BLaER1 (cell line): ENCODE measurements around the gene PRLHR.
"Not testable (repeated sequence)": the region's sequence is repeated elsewhere in the genome, so short reads cannot be mapped to it uniquely, and the experiment has no call there.

Source experiments
- H3K27ac ChIP-seq: shearing (Covaris generic); formaldehyde crosslinking; 2 replicates; pipeline ENCODE4 v1.8.1; 2022
- H3K27me3 ChIP-seq: shearing (Covaris generic); formaldehyde crosslinking; 2 replicates; pipeline ENCODE4 v1.8.1; 2022
- H3K36me3 ChIP-seq: shearing (Covaris generic); formaldehyde crosslinking; 2 replicates; pipeline ENCODE4 v1.8.1; 2022
- H3K4me1 ChIP-seq: shearing (Covaris generic); formaldehyde crosslinking; 2 replicates; pipeline ENCODE4 v1.8.1; 2022
- H3K4me2 ChIP-seq: shearing (Covaris generic); formaldehyde crosslinking; 2 replicates; pipeline ENCODE4 v1.8.1; 2022
- H3K4me3 ChIP-seq: shearing (Covaris generic); formaldehyde crosslinking; 2 replicates; pipeline ENCODE4 v1.8.1; 2022
- H3K9ac ChIP-seq: shearing (Covaris generic); formaldehyde crosslinking; 2 replicates; pipeline ENCODE4 v1.8.1; 2022
- H3K9me3 ChIP-seq: shearing (Covaris generic); formaldehyde crosslinking; 2 replicates; pipeline ENCODE4 v1.8.1; 2022
- H4K20me1 ChIP-seq: shearing (Covaris generic); formaldehyde crosslinking; 2 replicates; pipeline ENCODE4 v1.8.1; 2022
- Cebpa-rat ChIP-seq: shearing (Covaris generic); IDR thresholded peaks from 2 replicates; pipeline ENCODE4 v1.8.1; 2022

Gene PRLHR

GRCh38 chr10:118621304-118621942, 26.0 kb upstream of the PRLHR start:
- H3K4me2 ChIP-seq: peak overlapping the region; percentile 42
- TF ChIP-seq Cebpa-rat: no peak
- no peak overlapping the region for H3K9ac ChIP-seq
- no peaks in the 10 kb centered on the region for H3K9me3 ChIP-seq
- H4K20me1 ChIP-seq: no peaks in the 10 kb centered on the region
- H3K4me1 ChIP-seq: peaks cover 12% of the 10 kb centered on the region
- no peak overlapping the region for H3K27ac ChIP-seq
- H3K4me3 ChIP-seq: no peak overlapping the region
- no peaks in the 10 kb centered on the region for H3K27me3 ChIP-seq
- H3K36me3 ChIP-seq: no peaks in the 10 kb centered on the region

- H3K9ac ChIP-seq, H4K20me1 ChIP-seq: not testable (repeated sequence)
Observed at GRCh38 chr10:118613863-118614262, 18.4 kb upstream of the PRLHR start.

DNA sequence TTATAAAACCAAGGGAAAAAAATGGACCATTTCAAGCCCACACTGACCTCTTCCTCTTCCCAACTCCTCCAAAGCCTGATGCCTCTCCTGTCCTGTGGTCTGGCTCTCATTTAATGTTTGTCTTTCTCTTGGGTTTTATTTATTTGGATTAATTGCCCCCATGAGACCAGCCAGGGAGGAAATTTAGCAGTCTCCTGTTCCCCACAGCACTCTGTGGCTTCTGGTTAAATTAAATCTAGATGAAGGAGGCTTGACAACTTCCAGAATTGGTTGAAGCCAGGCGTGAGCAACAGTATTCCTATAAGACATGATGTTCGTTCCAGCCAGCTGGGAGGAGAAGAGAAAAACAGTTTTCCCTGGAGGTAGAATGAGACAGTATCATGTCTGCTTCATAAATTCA, 15.1 kb upstream of the PRLHR start:
- no peak overlapping the region for H3K9ac ChIP-seq
- no peak for TF ChIP-seq Cebpa-rat
- peaks cover 26% of the 10 kb centered on the region for H3K9me3 ChIP-seq
- no peaks in the 10 kb centered on the region for H3K27me3 ChIP-seq
- H3K4me2 ChIP-seq: no peak overlapping the region
- H4K20me1 ChIP-seq: no peaks in the 10 kb centered on the region
- H3K4me1 ChIP-seq: no peaks in the 10 kb centered on the region
- H3K36me3 ChIP-seq: no peaks in the 10 kb centered on the region
- no peak overlapping the region for H3K27ac ChIP-seq
- no peak overlapping the region for H3K4me3 ChIP-seq

More at GRCh38 chr10:118613863-118614262, 18.4 kb upstream of the PRLHR start:
- H3K9me3 ChIP-seq: peaks cover 13% of the 10 kb centered on the region
- H3K36me3 ChIP-seq, H3K27ac ChIP-seq, H3K4me1 ChIP-seq, H3K27me3 ChIP-seq, H3K4me3 ChIP-seq, H3K4me2 ChIP-seq: not testable (repeated sequence)

DNA sequence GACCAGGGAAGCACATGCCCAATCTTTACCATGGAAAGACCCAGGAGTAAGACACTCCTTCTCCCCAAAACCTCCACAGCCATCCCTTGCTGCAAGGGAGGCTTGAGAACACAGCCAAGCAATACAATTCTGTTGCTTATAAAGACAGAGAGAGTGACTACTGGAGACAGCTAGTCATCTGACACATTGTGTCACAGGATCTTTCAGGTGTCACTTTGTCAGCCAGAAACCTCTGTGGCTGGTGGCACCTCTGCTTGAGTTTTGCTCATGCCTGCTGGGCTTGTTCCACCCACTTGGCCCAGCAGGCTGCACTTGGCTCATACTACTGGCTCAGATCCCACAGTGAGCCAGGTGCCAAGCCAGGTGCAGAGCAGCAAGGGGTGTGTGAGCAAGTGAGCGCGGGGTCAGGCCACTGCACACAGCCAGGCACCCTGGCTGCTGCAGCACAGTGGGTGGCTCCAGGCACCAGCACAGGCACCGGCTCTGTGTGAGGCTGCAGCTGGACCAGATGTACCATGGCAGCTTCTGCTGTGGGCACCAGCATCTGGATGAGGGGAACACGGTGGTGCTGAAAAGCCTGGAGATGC, 12.4 kb upstream of the PRLHR start:
- no peak overlapping the region for H3K4me2 ChIP-seq
- H3K4me1 ChIP-seq: no peaks in the 10 kb centered on the region
- no peak overlapping the region for H3K4me3 ChIP-seq
- H3K9me3 ChIP-seq: peaks cover 26% of the 10 kb centered on the region
- H3K27ac ChIP-seq: no peak overlapping the region
- no peak overlapping the region for H3K9ac ChIP-seq
- no peaks in the 10 kb centered on the region for H3K36me3 ChIP-seq
- H4K20me1 ChIP-seq: no peaks in the 10 kb centered on the region
- H3K27me3 ChIP-seq: no peaks in the 10 kb centered on the region
- TF ChIP-seq Cebpa-rat: no peak

DNA sequence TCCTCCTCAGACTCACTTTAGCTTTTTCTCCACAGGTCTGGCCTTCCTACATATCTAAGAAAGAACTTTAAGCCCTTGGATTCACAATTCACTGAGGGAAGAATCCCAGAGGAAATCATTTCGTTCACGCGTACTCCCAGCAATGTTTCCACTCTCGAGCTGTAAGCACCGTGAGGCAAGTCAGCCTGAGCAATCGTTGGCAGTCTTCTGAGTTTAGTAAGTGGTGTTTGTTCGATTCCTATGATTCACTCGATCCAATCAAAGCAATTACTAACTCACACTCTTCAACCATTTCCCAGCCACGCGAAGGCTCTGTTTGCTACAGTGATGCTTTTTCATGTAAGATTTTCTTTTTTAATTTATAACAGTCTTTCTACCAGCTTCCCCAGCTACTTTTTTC, 10.2 kb upstream of the PRLHR start:
- no peaks in the 10 kb centered on the region for H3K27me3 ChIP-seq

DNA sequence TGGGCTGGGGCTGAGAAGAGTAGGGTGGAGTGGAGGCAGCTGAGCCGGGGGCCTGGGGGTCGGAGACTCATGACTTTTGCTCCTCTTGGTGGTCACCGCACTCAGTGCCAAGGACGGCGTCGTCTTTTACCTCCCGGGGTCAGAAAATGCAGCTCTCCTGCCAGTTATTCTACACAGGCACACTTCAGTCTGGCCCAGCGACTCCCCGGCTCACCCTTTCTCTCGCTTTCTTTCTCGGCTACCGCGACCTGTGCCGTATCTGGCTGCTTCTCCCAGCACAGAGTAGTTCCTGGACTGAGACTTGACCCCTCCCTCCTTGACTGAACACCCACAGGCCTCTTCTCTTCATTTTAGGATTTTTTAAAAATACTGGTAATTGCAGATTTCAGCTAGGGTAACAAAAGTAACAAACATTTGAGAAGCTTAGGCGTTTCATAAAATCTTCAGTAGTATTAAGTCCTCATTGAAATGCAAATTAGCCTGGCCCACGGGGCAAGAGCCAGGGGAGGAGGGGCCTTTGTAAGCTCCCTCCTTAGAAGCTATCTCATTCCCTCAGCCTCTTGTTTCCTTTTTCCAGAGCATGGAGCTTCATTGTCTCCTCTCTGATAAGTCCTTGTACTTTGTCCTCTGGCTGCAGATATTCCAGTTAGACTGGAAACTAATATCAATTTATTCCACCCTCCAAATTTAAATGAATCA, 1.1 kb upstream of the PRLHR start:
- no peak for TF ChIP-seq Cebpa-rat
- no peak overlapping the region for H3K9ac ChIP-seq

More for the DNA sequence above, 10.2 kb upstream of the PRLHR start:
- no peaks in the 10 kb centered on the region for H3K36me3 ChIP-seq
- H3K4me2 ChIP-seq: no peak overlapping the region
- H4K20me1 ChIP-seq: no peaks in the 10 kb centered on the region
- H3K4me3 ChIP-seq: no peak overlapping the region
- TF ChIP-seq Cebpa-rat: no peak
- H3K4me1 ChIP-seq: no peaks in the 10 kb centered on the region
- no peak overlapping the region for H3K9ac ChIP-seq
- no peak overlapping the region for H3K27ac ChIP-seq
- peaks cover 26% of the 10 kb centered on the region for H3K9me3 ChIP-seq

DNA sequence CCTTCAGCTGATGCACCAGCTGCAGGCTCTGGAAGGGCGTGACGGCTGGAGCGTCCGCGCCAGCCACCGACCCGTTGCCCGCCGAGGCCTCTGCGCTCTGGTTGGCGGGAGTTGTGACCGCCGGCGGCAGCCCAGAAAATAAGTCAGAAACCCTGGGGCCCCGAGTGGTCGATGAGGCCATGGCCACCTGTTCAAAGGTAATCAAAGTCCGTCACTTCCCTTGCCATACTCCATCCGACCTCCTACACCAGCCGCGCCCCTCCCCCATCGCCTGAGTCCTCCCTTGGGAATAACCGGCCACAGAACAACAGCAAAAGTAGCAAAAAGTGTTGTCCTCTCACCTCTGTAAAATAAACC, 406 bp downstream of the PRLHR start:
- TF ChIP-seq Cebpa-rat: no peak
- Histone ChIP-seq H3K9ac (no peak overlapping the region), H3K4me2 (no peak overlapping the region), H3K36me3 (no peaks in the 10 kb centered on the region), H3K27me3 (no peaks in the 10 kb centered on the region), H3K4me3 (no peak overlapping the region), H3K27ac (no peak overlapping the region), H3K4me1 (no peaks in the 10 kb centered on the region), H3K9me3 (peaks cover 22% of the 10 kb centered on the region), H4K20me1 (no peaks in the 10 kb centered on the region)

More for the DNA sequence above, 1.1 kb upstream of the PRLHR start:
- Histone ChIP-seq H3K4me1 (no peaks in the 10 kb centered on the region), H3K9me3 (peaks cover 22% of the 10 kb centered on the region), H3K36me3 (no peaks in the 10 kb centered on the region), H3K4me3 (no peak overlapping the region), H3K27me3 (no peaks in the 10 kb centered on the region), H3K27ac (no peak overlapping the region), H3K4me2 (no peak overlapping the region), H4K20me1 (no peaks in the 10 kb centered on the region)

DNA sequence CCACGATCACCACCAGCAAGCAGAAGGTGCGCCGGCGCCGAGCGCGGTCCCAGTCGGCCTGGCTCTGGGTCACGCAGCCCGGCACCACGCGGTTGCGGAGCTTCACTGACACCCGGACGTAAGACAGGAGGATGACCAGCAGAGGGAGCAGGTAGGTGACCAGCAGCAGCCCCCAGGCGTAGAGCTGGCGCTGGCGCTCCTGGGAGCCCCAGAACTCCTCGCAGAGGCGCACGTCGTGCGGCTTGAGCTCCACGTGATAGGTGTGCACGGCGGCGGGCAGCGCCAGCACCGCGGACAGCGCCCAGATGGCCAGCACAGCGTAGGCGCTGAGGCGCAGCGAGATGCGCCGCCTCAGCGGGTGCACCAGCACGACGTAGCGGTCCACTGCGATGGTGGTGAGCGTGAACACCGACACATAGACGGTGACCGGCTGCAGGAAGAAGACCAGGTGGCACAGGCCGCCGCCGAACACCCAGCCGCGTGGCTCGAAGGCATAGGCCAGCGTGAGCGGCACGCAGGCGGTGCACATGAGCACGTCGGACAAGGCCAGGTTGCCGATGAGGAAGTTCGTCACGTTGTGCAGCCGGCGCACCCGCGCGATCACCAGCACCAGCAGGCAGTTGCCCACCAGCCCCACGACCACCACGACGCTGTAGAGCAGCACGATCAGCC, 920 bp downstream of the PRLHR start:
- Histone ChIP-seq H3K9me3 (peaks cover 22% of the 10 kb centered on the region), H4K20me1 (no peaks in the 10 kb centered on the region), H3K27ac (no peak overlapping the region), H3K9ac (no peak overlapping the region), H3K4me2 (no peak overlapping the region), H3K4me3 (no peak overlapping the region), H3K27me3 (no peaks in the 10 kb centered on the region), H3K4me1 (no peaks in the 10 kb centered on the region), H3K36me3 (no peaks in the 10 kb centered on the region)
- no peak for TF ChIP-seq Cebpa-rat

GRCh38 chr10:118592675-118593330, 2.6 kb downstream of the PRLHR start:
- Histone ChIP-seq H3K4me1 (no peaks in the 10 kb centered on the region), H3K27ac (no peak overlapping the region), H3K4me2 (no peak overlapping the region), H4K20me1 (no peaks in the 10 kb centered on the region), H3K9ac (no peak overlapping the region), H3K9me3 (peaks cover 22% of the 10 kb centered on the region), H3K36me3 (no peaks in the 10 kb centered on the region), H3K27me3 (no peaks in the 10 kb centered on the region), H3K4me3 (no peak overlapping the region)
- no peak for TF ChIP-seq Cebpa-rat
